Measurements from ENCODE around the gene CSMD2.

Gene CSMD2

GRCh38 chr1:33719326-33719725, 445.7 kb downstream of the CSMD2 start:
- DNase-seq (ENCODE audit: low read depth, low spot score), result no peak

GRCh38 chr1:33718186-33718585, 446.8 kb downstream of the CSMD2 start:
- DNase-seq (ENCODE audit: low read depth, low spot score), result no peak

- DNase-seq (ENCODE audit: low read depth, low spot score), result no peak
Measured at GRCh38 chr1:33716976-33717688, 447.9 kb downstream of the CSMD2 start.

GRCh38 chr1:33715195-33715811, 449.7 kb downstream of the CSMD2 start:
- DNase-seq (ENCODE audit: low read depth, low spot score), result no peak

- DNase-seq (ENCODE audit: low read depth, low spot score), result no peak
Measured at GRCh38 chr1:33714421-33714820, 450.6 kb downstream of the CSMD2 start.

- no peak for DNase-seq (ENCODE audit: low read depth, low spot score)
Measured at GRCh38 chr1:33713058-33713877, 451.8 kb downstream of the CSMD2 start.

GRCh38 chr1:33712186-33712585, 452.8 kb downstream of the CSMD2 start:
- DNase-seq (ENCODE audit: low read depth, low spot score), result no peak

GRCh38 chr1:33711511-33711910, 453.5 kb downstream of the CSMD2 start:
- DNase-seq (ENCODE audit: low read depth, low spot score), result no peak

- no peak for DNase-seq (ENCODE audit: low read depth, low spot score)
Measured at GRCh38 chr1:33710967-33711366, 454.1 kb downstream of the CSMD2 start.

- DNase-seq (ENCODE audit: low read depth, low spot score), result no peak
Measured at GRCh38 chr1:33709783-33710718, 455.0 kb downstream of the CSMD2 start.

- no peak for DNase-seq (ENCODE audit: low read depth, low spot score)
Measured at GRCh38 chr1:33709174-33709782, 455.8 kb downstream of the CSMD2 start.

GRCh38 chr1:33706634-33707255, 458.3 kb downstream of the CSMD2 start:
- no peak for DNase-seq (ENCODE audit: low read depth, low spot score)

- DNase-seq (ENCODE audit: low read depth, low spot score), result no peak
Measured at GRCh38 chr1:33703464-33703863, 461.6 kb downstream of the CSMD2 start.

- no peak for DNase-seq (ENCODE audit: low read depth, low spot score)
Measured at GRCh38 chr1:33698361-33699035, 466.5 kb downstream of the CSMD2 start.

GRCh38 chr1:33697816-33698215, 467.2 kb downstream of the CSMD2 start:
- no peak for DNase-seq (ENCODE audit: low read depth, low spot score)

- no peak for DNase-seq (ENCODE audit: low read depth, low spot score)
Measured at GRCh38 chr1:33696962-33697361, 468.1 kb downstream of the CSMD2 start.

- DNase-seq (ENCODE audit: low read depth, low spot score), result no peak
Measured at GRCh38 chr1:33696311-33696710, 468.7 kb downstream of the CSMD2 start.

- DNase-seq (ENCODE audit: low read depth, low spot score), result no peak
Measured at GRCh38 chr1:33692206-33693188, 472.5 kb downstream of the CSMD2 start.

- no peak for DNase-seq (ENCODE audit: low read depth, low spot score)
Measured at GRCh38 chr1:33687000-33687399, 478.0 kb downstream of the CSMD2 start.
